Measurements from ENCODE around the gene SLC29A3. TPM values are rescaled to one million over a fixed set of nuclear protein-coding genes. Genes with fewer than 3 reads are reported as not detected.

SLC29A3 gene
- polyA plus RNA-seq, 4 donors: 0.45 to 16.9 (median 2.7) TPM

DNA sequence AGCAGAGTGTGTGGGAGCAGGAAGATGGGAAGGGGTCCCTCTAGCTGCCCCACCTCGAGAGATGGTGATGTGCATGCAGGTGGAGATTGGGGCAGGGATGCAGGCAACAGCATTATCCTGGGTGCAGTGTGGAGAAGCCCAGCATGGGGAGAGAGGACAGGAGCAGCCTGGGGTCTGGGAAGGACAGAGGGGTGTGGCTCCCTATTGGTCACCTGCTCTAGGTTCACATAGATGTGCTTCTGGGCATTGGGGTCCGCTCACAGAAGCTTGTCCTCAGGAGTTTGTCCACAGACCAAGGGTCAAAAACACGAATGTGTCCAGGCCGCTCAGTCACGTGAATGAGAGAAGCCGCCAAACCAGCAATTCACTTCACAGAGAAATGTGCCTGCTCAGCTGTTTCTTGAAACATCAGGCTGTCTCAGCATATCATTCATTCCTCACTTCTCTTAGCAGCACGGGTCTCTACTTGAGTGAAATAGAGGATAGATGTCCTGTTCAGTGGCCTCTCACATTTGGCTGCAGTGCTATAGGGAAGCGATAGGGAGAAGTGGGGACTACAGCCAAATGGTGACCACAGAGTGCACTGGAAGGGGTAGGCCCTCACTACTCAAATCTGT is 11.5 kb upstream of the SLC29A3 start:
- peak; percentile 13 to 75 for DNase-seq
- peak overlapping the region in 1 of 3 donors; percentile 44 for H3K27ac ChIP-seq (ENCODE audit: low read depth in 1 of 3, low read length in 2 of 3)
- WGBS, 3 donors: 40 to 62% (median 55%) methylated on average over 8 of the region's 8 CpGs

DNA sequence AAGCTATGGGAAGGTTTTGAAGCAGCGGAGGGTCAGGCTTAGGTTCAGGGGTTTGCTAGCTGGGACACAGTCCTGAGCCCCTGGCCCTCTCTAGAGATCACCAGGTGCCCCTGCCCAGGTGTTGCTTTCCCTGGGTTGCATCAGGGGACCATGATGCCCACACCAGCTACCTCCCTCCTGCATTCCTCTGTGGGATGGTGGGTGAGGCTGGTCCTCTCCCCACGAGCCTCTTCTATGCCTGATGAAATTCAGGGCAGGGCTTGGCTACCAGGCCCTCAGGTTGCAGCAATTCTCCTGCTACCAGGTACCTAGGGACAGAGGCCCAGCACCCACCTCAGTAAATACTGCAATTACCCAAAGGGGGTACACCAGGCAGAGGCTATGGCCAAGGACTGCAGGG is 10.8 kb upstream of the SLC29A3 start:
- DNase-seq (no peak), FAIRE-seq (no peak)
- H3K27me3 ChIP-seq (ENCODE audit: control insufficient read depth in 3 of 3, insufficient read depth in 3 of 3, low read length in 3 of 3): no peaks in the 10 kb centered on the region
- peaks cover 0 to 17% (median 0%) of the 10 kb centered on the region in 3 donors for H3K4me1 ChIP-seq (ENCODE audit: control insufficient read depth in 3 of 3, insufficient read depth in 2 of 3, low read depth in 1 of 3, low read length in 2 of 3)
- no peaks in the 10 kb centered on the region for H3K36me3 ChIP-seq (ENCODE audit: control insufficient read depth in 3 of 3, insufficient read depth in 2 of 3, low read depth in 1 of 3, low read length in 3 of 3)
- peak overlapping the region in 1 of 3 donors; percentile 20 for H3K27ac ChIP-seq (ENCODE audit: low read depth in 1 of 3, low read length in 2 of 3)
- 67 to 73% (median 72%) methylated on average over 2 of the region's 2 CpGs for WGBS, 3 donors
- no peak overlapping the region for H3K4me3 ChIP-seq (ENCODE audit: low read depth in 1 of 3, low read length in 3 of 3)
- H3K9me3 ChIP-seq (ENCODE audit: control insufficient read depth in 2 of 2, insufficient read depth in 1 of 2, low read depth in 1 of 2, low read length in 1 of 2): peaks cover 0 to 2% of the 10 kb centered on the region in 2 donors

More for the DNA sequence above, 11.5 kb upstream of the SLC29A3 start:
- H3K9me3 ChIP-seq (ENCODE audit: control insufficient read depth in 2 of 2, insufficient read depth in 1 of 2, low read depth in 1 of 2, low read length in 1 of 2): peaks cover 0 to 2% of the 10 kb centered on the region in 2 donors
- H3K4me1 ChIP-seq (ENCODE audit: control insufficient read depth in 3 of 3, insufficient read depth in 2 of 3, low read depth in 1 of 3, low read length in 2 of 3): peaks cover 0 to 17% (median 0%) of the 10 kb centered on the region in 3 donors
- peaks cover 0 to 3% (median 0%) of the 10 kb centered on the region in 3 donors for H3K36me3 ChIP-seq (ENCODE audit: control insufficient read depth in 3 of 3, insufficient read depth in 2 of 3, low read depth in 1 of 3, low read length in 3 of 3)
- no peaks in the 10 kb centered on the region for H3K27me3 ChIP-seq (ENCODE audit: control insufficient read depth in 3 of 3, insufficient read depth in 3 of 3, low read length in 3 of 3)
- H3K4me3 ChIP-seq (ENCODE audit: low read depth in 1 of 3, low read length in 3 of 3): no peak overlapping the region
- no peak for FAIRE-seq

DNA sequence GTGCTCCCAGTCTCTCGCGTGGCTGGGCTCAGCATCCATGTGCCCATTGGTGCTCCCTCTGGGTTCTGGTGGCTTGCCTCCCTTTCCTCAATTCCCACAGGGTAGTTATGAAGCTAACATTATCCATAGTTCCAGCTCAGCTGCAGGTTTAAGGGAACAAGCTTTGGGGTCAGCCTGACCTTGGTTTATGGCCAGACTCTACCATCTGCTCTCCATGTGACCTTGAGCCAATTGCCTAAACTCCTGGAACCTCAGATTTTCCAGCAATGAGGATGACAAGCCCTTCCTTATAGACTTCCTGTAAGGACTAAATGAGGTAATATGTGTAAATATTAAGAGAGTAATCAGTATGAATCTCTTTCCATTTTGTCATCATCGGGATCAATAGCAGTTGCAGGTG is 10.1 kb upstream of the SLC29A3 start:
- no peak for DNase-seq
- Histone ChIP-seq H3K4me1 (ENCODE audit: control insufficient read depth in 3 of 3, insufficient read depth in 2 of 3, low read depth in 1 of 3, low read length in 2 of 3) (peaks cover 0 to 18% (median 0%) of the 10 kb centered on the region in 3 donors), H3K36me3 (ENCODE audit: control insufficient read depth in 3 of 3, insufficient read depth in 2 of 3, low read depth in 1 of 3, low read length in 3 of 3) (no peaks in the 10 kb centered on the region), H3K27me3 (ENCODE audit: control insufficient read depth in 3 of 3, insufficient read depth in 3 of 3, low read length in 3 of 3) (peaks cover 0 to 4% (median 0%) of the 10 kb centered on the region in 3 donors), H3K4me3 (ENCODE audit: low read depth in 1 of 3, low read length in 3 of 3) (no peak overlapping the region), H3K27ac (ENCODE audit: low read depth in 1 of 3, low read length in 2 of 3) (no peak overlapping the region), H3K9me3 (ENCODE audit: control insufficient read depth in 2 of 2, insufficient read depth in 1 of 2, low read depth in 1 of 2, low read length in 1 of 2) (peaks cover 0 to 2% of the 10 kb centered on the region in 2 donors)
- no peak for FAIRE-seq
- WGBS, 3 donors: 60 to 75% (median 68%) methylated on average over 3 of the region's 3 CpGs

DNA sequence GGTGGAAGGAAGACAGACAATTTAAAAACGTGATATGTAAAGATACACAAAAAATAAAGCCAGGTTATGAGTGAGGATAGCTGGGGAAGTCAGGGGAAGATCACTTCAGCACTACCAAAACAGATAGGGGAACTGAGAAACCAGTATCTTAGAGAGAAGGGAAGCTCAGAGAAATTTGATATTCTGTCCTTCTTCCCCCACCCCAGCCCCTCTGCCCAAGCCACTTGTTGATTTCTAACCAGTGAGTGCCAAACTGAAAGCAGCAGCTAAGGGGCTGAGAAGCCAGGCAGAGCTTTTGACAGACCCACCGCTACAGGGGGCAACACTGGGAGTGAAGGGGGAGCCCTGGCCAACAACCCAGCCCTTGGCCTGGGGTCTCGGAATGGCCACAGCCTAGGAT is 9.1 kb upstream of the SLC29A3 start:
- H3K4me3 ChIP-seq (ENCODE audit: low read depth in 1 of 3, low read length in 3 of 3): no peak overlapping the region
- H3K27ac ChIP-seq (ENCODE audit: low read depth in 1 of 3, low read length in 2 of 3): no peak overlapping the region
- peaks cover 0 to 4% (median 0%) of the 10 kb centered on the region in 3 donors for H3K27me3 ChIP-seq (ENCODE audit: control insufficient read depth in 3 of 3, insufficient read depth in 3 of 3, low read length in 3 of 3)
- no peaks in the 10 kb centered on the region for H3K36me3 ChIP-seq (ENCODE audit: control insufficient read depth in 3 of 3, insufficient read depth in 2 of 3, low read depth in 1 of 3, low read length in 3 of 3)
- WGBS, 3 donors: 49 to 68% (median 51%) methylated on average over 3 of the region's 3 CpGs
- peaks cover 0 to 22% (median 0%) of the 10 kb centered on the region in 3 donors for H3K4me1 ChIP-seq (ENCODE audit: control insufficient read depth in 3 of 3, insufficient read depth in 2 of 3, low read depth in 1 of 3, low read length in 2 of 3)
- no peak for FAIRE-seq
- no peak for DNase-seq
- peaks cover 0 to 2% of the 10 kb centered on the region in 2 donors for H3K9me3 ChIP-seq (ENCODE audit: control insufficient read depth in 2 of 2, insufficient read depth in 1 of 2, low read depth in 1 of 2, low read length in 1 of 2)

DNA sequence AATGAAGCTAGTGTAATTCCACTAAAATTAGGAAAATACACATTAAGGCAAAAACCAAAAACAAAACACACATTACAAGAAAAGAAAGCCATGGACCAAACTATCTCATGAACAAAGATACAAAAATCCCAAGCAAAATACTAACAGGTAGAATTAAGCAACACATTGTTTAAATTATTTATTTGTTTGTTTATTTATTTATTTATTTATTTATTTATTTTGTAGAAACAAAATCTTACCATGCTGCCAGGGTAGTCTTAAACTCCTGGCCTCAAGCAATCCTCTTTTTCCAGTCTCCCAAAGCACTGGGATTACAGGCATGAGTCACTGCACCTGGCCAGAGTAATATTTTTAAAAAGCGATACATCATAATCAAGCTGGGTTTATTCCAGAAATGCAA is 6.8 kb upstream of the SLC29A3 start:
- FAIRE-seq (no peak), DNase-seq (no peak)
- Histone ChIP-seq H3K9me3 (ENCODE audit: control insufficient read depth in 2 of 2, insufficient read depth in 1 of 2, low read depth in 1 of 2, low read length in 1 of 2) (peaks cover 0 to 2% of the 10 kb centered on the region in 2 donors), H3K4me1 (ENCODE audit: control insufficient read depth in 3 of 3, insufficient read depth in 2 of 3, low read depth in 1 of 3, low read length in 2 of 3) (peaks cover 0 to 19% (median 0%) of the 10 kb centered on the region in 3 donors), H3K27me3 (ENCODE audit: control insufficient read depth in 3 of 3, insufficient read depth in 3 of 3, low read length in 3 of 3) (peaks cover 0 to 4% (median 0%) of the 10 kb centered on the region in 3 donors), H3K27ac (ENCODE audit: low read depth in 1 of 3, low read length in 2 of 3) (no peak overlapping the region), H3K4me3 (ENCODE audit: low read depth in 1 of 3, low read length in 3 of 3) (no peak overlapping the region), H3K36me3 (ENCODE audit: control insufficient read depth in 3 of 3, insufficient read depth in 2 of 3, low read depth in 1 of 3, low read length in 3 of 3) (no peaks in the 10 kb centered on the region)
- WGBS, 3 donors: 31 to 80% (median 59%) methylated on average over 1 of the region's 1 CpG

DNA sequence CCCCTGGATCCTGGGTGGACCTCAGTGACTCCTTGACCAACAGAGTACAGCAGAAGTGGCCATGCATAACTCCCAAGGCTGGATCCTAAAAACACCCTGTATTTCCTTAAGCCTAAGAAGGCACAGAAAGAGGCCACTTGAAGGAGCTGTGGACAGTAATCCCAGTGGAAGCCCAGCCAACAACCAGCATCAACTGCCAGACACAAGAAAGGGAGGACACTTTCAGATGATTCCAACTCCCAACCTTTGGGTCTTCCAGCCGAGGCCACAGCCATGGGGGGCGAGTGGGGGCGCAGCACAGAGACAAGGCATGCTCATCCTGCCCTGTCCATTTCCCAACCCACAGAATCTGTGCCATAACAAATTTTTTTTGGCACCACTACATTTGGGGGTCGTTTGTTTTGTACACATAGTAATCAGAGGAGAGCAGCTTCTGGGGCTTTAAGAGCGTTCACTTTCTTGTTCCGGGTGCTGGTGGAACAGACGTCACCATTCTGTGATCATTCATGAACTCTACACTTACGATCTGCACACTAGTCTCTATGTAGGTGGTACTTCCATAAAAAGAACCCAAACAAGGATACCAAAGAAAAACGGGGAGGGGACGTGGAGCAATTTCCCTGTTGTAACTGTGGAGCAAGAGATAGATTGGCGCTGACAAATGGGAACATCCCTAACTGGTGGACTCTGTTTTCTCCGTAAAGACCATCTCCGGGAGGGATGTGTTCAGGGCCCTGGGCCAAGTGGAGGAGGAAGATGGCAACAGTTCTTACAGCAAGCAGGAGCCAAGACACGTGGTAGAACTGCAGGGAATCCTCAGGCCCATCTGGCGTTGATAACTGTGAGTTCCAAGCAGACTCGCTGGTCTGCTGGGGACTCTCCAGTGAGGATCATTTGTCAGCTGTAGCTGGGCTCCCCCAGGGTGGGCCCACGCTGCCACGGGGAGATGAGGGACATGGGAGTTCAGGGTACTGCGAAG is 6.0 kb upstream of the SLC29A3 start:
- DNase-seq: peak in 1 of 2 donors; percentile 36
- Histone ChIP-seq H3K36me3 (ENCODE audit: control insufficient read depth in 3 of 3, insufficient read depth in 2 of 3, low read depth in 1 of 3, low read length in 3 of 3) (no peaks in the 10 kb centered on the region), H3K4me1 (ENCODE audit: control insufficient read depth in 3 of 3, insufficient read depth in 2 of 3, low read depth in 1 of 3, low read length in 2 of 3) (peaks cover 0 to 11% (median 0%) of the 10 kb centered on the region in 3 donors), H3K27ac (ENCODE audit: low read depth in 1 of 3, low read length in 2 of 3) (peak overlapping the region in 1 of 3 donors; percentile 7), H3K4me3 (ENCODE audit: low read depth in 1 of 3, low read length in 3 of 3) (no peak overlapping the region), H3K9me3 (ENCODE audit: control insufficient read depth in 2 of 2, insufficient read depth in 1 of 2, low read depth in 1 of 2, low read length in 1 of 2) (peaks cover 0 to 2% of the 10 kb centered on the region in 2 donors), H3K27me3 (ENCODE audit: control insufficient read depth in 3 of 3, insufficient read depth in 3 of 3, low read length in 3 of 3) (peaks cover 0 to 4% (median 0%) of the 10 kb centered on the region in 3 donors)
- no peak for FAIRE-seq
- 46 to 48% (median 48%) methylated on average over 19 of the region's 19 CpGs for WGBS, 3 donors

DNA sequence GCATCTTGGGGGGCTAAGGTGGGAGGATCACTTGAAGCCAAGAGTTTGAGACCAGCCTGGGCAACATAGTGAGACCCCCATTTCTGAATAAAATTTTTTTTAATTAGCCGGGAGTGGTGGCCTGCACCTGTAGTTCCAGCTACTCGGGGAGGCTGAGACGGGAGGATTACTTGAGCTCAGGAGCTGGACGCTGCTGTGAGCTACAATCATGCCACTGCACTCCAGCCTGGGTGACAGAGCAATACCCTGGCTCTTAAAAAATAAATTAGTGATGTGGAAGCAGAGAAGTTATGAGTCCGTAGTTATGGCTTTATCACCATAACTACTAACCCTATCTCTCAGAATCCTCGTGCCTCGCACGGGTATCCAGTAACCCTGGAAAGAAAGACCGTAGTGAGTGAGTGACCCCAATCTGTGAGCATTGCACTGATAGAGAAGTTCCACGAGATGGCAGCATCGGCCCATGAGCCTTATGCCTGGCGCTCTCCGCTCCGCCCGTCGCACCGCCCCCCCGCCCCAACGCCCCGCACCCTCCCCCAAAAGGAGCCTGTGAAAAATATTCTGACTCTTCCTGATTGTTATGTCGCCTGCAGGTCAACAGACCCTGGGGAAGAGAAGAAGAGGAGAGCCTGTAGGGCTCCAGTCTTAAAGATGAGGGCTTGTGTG is 4.9 kb upstream of the SLC29A3 start:
- 7 to 8% (median 8%) methylated on average over 21 of the region's 21 CpGs for WGBS, 3 donors
- H3K9me3 ChIP-seq (ENCODE audit: control insufficient read depth in 2 of 2, insufficient read depth in 1 of 2, low read depth in 1 of 2, low read length in 1 of 2): peaks cover 0 to 2% of the 10 kb centered on the region in 2 donors
- no peak for FAIRE-seq
- H3K27me3 ChIP-seq (ENCODE audit: control insufficient read depth in 3 of 3, insufficient read depth in 3 of 3, low read length in 3 of 3): peaks cover 0 to 4% (median 0%) of the 10 kb centered on the region in 3 donors
- H3K27ac ChIP-seq (ENCODE audit: low read depth in 1 of 3, low read length in 2 of 3): no peak overlapping the region
- H3K4me3 ChIP-seq (ENCODE audit: low read depth in 1 of 3, low read length in 3 of 3): peak overlapping the region in 1 of 3 donors; percentile 20
- H3K36me3 ChIP-seq (ENCODE audit: control insufficient read depth in 3 of 3, insufficient read depth in 2 of 3, low read depth in 1 of 3, low read length in 3 of 3): no peaks in the 10 kb centered on the region
- DNase-seq: peak; percentile 36 to 65
- H3K4me1 ChIP-seq (ENCODE audit: control insufficient read depth in 3 of 3, insufficient read depth in 2 of 3, low read depth in 1 of 3, low read length in 2 of 3): peaks cover 0 to 9% (median 0%) of the 10 kb centered on the region in 3 donors

All from small intestine (tissue), 7 donors.